NCI-H128 (cell line): ENCODE data around the gene ARL13B.
A peak's percentile ranks its signal among the peaks of the same experiment; 100 is the strongest.
"Not testable (repeated sequence)": the region's sequence is repeated elsewhere in the genome, so short reads cannot be mapped to it uniquely, and the experiment has no call there.

Experiments
- DNase-seq: peaks from one replicate; lab custom pipeline; 2025; ENCODE audit not compliant: unreplicated experiment; lab: John Stamatoyannopoulos, UW

The ARL13B gene

DNA sequence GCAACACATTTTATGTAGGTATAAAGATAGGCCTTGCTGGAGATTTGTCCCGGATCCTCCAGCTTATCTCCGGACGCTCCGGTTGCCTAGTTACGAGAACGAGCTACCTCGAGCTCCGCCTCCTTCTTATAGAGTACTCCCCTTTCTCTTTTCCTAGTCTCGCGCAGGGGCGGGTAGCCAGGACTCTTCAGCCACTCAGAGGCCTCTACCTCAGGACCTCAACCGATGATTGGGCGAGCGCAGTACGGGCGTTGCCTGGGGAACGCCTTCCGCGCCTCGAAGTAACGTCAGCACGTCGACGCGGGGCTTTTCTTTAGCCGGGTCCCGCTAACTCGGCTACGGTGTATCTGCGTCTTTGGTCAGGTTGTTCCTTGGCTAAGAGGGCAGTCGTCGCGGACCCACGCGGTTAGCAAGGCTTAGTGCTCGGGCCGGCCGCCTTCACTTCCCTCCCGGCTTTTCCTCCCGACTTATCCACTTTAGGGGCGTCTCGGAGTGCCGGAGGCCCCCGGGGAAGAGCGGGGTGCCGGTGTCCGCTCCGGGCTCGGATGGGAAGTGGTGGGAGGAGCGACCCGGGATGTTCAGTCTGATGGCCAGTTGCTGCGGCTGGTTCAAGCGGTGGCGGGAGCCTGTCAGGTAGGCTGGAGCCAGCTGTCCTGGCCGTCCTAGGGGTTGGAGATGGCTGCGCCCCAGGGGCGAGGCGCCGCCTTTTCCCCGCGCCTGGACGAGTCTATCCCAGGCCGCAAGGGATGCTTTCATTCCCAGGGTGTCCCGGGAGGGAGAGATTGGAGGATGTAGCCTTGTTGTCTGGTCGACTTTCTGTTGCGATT is at the start of gene ARL13B:
Gene ARL13B (plus strand): TSS at position 306 of the 827 bp plus-strand sequence. CDS start 269 bp downstream, at position 575.
- DNase-seq: peak; percentile 98

DNA sequence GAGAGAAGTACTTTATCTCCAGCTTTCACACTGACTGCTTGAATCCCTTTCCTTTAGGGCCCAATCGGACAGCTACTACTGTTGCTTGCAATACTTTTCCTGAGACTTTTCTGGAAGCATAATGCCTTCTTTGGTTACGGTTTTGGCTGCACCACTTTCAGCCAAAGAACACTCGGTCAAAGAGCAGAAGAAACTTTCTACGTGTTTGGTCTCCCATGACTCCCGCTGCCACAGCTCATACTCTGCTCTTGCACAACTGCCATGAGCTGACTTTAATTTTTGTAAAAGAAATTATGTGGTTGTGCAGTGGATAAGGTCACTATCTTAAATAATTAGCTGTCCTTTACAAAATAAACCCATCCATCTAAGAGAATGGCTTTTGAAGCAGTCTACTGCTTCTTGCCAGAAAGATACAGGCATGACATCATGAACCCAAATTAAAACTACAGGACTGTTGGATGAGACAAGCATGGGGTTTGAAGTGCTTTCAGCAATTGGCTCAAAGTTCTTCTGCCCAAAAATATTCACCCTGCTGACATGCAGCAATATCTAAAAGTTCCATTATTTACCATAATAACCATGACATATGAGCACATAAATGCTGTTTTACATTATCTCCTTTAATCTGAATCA is 48.2 kb upstream of the ARL13B start:
- no peak for DNase-seq

DNA sequence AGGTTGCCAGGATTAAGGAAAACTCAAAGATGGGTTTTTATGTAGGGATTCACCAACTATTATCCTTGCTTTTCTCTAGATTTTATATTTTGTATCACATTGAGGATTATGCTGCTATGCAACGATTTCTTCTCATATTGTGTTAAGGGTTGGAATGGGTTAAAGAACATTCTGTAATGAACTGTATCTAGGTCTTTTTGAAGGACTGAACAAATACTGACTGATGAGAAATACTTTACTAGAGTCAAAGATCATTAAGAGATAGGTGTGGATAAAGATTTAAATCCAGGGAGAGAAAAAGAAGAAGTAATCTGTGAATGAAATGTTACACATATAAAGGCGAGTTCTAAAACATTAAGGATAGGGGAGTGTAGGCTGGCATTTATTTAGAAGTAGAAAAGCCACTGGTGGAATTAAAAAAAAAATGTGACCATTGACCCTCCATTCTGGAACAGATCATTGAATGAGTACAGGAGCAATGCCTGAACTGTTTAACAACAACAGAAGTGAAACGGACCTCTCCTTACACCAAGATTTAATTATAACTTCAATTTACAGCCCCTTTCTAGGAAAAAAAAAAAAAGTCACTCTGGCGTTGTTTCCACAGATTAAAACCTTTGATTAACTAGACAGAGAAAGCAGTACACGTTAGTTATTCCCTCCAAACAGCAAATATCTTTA is 45.4 kb upstream of the ARL13B start:
- DNase-seq: no peak

DNA sequence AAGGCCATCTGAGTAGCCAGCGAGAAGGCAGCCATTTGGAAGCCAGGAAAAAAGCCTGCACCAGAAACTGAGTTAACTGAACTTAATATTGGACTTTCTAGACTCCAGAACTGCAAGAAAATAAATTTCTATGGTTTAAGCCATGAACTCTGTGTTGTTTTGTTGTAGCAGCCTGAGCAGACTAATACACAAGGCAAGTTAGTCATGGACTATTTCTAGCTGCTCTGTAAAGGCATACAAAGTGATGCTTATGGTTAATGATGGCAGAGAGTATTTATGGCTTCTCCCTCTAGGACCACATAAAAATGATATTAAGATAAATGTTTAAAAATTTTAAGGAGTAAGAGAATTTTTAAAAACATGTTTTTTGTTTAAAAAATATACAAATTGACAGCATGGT is 43.4 kb upstream of the ARL13B start:
- DNase-seq: no peak

DNA sequence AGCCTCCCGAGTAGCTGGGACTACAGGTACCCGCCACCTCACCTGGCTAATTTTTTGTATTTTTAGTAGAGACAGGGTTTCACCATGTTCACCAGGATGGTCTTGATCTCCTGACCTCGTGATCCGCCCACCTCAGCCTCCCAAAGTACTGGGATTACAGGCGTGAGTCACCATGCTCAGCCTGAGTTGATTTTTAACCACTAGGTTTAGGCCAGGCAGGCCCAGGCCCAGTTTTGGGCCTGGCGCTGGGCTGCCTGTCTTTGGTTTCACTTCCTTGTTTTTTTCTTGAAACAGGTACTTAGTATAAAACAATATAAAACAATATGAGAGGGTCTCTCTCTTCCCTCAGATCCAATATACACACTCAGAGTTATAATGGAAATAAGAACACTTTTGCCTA is 42.5 kb upstream of the ARL13B start:
- DNase-seq: not testable (repeated sequence)

DNA sequence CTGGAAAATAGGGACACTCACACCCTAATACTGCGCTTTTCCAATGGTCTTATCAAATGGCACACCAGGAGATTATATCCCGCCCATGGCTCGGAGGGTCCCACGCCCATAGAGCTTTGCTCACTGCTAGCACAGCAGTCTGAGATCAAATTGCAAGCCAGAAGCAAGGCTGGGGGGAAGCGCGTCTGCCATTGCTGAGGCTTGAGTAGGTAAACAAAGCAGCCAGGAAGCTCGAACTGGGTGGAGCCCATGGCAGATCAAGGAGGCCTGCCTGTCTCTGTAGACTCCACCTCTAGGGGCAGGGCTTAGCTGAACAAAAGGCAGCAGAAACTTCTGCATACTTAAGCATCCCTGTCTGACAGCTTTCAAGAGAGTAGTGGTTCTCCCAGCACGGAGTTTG is 30.0 kb upstream of the ARL13B start:
- not testable (repeated sequence) for DNase-seq

DNA sequence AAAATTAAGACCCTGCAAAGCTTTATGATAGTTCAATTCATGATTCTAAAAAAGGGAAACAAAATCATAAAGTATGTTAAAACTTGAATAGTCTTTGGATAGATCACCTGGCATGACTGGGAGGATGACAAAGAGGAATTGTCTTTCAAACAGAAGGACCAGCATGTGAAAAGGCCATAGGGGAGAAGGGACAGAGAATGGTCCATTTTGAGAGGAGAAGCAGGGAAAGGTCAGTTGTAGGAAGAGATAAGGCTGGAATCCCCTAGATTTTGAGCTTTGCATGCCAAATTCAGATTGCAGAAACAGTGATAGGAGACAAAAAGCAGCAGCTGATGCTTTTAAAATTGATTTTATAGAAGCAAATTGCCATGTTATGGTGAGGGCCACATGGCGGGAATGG is 18.9 kb upstream of the ARL13B start:
- no peak for DNase-seq

DNA sequence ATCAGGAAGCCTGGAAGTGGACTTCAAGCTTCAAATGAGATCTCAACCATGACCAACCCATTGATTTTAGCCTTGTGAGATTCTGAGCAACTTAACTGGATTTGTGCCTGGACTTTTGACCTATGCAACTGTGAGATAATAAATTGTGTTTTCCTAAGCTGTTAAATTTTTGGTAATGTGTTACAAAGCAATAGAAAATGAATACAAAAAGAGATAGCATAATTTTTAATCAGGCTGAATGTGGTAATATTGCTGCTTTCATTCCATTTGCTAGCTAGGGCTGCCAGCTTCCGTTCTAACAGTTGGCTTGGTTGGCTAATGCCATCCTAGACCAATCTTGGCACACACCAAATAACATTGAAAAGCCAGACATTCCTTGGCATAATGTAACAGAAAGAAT is 18.5 kb upstream of the ARL13B start:
- no peak for DNase-seq

DNA sequence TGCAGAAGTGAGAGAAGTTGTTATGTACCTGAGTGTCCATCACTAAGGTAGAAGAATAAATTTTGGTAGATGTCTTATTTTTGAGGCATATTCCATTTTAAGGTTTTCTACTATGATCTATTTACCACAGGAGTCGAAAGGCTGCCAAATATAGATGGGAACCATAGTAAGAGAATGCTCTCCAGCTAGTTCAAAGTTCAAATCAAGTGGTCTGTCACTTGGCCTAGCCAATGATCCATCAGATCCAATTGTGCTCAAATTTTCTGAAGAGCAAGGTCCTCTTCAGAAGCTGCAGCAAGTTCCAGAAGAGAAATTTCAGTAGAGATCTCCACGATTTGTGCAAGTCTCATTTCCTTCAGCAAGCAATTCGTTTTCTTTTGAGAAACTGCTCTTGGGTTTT is 17.2 kb upstream of the ARL13B start:
- no peak for DNase-seq

DNA sequence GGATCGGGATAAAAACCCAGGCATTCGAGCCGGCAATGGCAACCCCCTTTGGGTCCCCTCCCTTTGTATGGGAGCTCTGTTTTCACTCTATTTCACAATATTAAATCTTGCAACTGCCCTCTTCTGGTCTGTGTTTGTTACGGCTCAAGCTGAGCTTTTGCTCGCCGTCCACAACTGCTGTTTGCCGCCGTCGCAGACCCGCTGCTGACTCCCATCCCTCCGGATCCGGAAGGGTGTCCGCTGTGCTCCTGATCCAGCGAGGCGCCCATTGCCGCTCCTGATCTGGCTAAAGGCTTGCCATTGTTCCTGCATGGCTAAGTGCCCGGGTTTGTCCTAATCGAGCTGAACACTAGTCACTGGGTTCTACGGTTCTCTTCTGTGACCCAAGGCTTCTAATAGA is 14.8 kb upstream of the ARL13B start:
- DNase-seq: not testable (repeated sequence)

DNA sequence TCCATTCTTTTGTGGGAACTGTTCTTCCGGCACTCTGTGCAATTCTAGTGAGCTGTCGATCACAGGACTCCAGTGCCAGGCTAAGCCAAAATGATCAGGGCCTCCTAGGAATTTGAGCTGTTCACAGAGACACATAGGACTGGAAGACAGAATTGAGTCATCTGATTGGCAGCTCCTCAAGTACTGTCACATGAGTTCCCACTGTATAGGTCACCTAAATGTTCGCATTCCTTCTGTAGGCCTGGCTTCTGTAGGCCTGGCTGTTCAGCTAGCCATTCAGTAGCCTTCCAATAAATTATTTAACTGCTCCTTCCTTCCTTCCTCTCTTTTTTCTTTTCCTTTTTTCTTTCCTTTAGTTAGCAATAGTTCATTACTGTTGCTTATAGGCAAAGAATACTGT is 10.5 kb upstream of the ARL13B start:
- no peak for DNase-seq

DNA sequence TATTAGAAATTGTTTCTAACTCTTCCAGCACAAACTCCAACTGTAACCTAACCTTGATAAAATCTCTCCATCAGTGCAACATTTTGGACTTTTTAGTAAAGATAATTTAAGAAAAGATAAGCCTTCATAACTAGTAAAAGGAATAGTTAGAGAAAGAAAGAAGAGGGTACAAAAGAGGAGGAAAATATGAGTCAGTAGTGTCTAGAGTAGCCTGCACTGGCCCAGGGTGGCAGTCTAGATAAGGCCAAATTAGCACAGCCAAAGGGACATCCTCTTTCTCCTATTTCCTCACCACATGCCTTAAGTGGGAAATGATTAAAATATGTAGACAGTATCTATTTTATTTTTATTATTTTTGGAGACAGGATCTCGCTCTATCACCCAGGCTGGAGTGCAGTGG is 10.0 kb upstream of the ARL13B start:
- DNase-seq: no peak

DNA sequence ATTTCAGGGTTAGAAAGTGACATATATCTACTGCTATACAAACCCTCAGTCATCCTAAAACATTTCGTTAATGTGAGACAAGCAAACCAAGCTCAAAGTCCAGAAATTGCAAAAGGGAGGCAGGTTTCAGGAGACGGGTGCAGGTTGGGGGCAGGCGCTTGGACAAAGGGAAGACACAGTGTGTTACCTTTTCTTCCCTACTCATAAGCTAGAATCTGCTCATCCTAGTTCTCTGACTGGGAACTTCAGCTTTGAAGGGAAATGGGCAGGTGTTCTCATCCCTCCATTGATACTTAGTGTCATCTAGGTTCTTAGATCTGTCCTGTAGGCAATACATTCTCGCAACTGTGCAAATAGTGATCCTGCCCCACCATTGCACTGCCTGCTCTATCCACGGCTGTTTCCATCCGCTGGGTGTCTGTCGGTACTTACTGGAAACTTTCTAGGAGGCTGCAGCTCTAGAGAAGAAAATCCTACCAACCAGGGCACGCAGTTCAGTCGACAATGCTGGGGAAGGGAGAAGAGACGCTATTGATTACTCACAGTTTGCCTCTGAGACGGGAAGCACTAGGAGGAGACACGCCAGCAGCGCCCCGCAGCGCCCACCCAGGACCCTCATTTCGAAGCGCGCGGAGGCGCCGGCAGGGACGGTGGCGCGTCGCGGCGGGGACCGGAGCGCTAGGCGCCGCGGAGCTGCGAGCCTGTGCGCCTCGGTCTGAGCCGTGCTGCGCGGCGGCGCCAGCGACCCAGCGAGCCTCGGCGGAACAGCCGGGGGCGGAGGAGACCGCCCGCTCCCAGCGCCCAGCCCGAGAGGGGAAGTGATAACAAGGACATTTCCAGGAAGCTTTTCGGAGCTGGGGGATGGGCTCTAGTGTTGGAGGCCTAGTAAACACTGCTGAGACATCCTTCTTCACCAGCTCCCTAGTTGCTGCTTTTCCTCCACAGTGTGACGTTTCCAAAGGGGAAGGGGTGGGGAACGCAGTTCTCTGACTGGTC is 6.5 kb upstream of the ARL13B start, which contains the start of gene PROS1:
Gene PROS1 (minus strand): TSS at position 766 of the 996 bp plus-strand sequence. CDS start 147 bp downstream, at position 619.
- DNase-seq: no peak

DNA sequence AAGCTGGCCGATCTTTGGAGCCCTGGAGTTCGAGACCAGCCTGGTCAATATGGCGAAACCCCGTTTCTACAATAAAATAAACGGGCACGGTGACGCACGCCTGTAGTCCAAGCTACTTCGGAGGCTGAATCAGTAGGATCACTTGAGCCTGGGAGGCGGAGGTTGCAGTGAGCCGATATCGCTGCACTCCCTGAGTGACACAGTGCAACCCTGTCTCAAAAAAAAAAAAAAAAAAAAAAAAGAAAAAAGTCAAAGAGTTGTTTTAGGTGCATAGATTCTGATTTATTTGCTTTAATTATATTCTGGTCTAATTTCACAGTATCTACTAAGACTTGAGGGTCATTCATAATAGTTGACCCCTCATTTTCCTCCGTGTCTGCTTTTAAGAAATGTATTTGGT is 1.7 kb downstream of the ARL13B start:
- DNase-seq: no peak

DNA sequence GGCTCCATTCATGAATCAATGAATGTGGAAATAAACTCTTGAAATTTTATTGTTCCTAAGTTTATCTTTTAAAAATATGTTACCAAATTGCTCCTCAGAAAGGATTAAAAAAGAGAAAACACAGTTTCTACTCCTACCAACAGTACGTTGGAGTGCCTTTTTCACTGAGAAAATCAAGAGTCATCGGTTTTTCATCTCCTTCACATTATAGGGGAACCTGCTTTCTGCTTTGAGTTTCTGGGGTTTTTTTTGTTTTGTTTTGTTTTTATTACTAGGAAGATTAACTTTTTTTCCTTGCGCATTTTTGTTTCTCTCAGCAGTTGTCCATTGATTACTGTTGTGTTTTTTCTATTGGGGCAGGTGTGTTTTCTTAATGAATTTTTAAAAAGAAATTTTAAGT is 3.5 kb downstream of the ARL13B start:
- no peak for DNase-seq

DNA sequence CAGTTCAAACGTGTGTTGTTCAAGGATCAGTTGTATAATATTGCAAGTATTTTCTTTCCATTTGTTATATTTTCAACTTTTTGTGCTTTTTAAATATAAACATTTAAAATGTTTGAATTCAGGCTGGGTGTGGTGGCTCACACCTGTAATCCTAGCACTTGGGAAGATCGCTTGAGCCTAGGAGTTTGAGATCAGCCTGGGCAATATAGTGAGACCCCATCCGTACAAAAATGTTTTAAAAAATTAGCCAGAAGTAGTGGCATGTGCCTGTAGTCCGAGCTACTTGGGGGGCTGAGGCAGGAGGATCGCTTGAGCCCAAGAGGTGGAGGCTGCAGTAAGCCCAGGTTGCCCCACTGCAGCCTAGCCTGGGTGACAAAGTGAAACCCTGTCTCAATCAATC is 4.7 kb downstream of the ARL13B start:
- DNase-seq: no peak

DNA sequence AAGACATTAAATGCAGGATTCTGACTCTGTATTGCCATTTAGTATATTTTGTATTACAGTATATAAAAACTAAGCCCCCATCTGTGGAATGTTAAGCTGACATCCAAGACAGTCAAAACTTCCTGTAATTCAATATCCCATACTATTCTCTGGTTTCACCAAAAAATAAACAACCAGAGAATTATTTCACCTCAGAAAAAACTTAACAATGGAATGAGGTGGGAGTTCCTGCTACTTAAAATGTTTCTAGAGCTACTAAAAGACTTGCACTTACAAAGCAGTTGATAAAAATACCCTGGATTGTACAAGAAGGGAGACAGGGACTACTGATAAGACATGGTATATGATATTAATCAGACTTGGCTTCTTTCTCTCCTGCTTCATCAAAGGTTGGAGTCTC is 8.3 kb downstream of the ARL13B start:
- DNase-seq: no peak

DNA sequence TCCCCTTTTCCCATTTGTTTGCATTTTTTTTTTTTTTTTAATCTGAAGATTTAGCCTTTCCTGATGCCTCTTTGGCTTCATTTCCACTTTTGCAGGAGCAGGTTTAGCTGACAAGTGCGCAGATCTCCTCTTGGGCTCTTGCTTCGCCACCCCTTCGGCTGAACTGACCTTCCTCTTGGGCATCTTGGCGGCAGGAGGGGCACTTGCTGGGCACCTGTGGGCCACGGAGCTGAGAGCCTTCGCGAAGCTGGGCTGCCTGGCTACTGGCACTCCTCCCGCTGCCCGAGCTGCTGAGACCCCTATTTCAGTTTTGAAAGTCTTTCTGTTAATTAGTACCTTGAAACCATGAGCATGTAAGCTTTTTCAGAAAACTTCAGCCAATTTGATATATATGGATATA is 8.8 kb downstream of the ARL13B start:
- DNase-seq: no peak

DNA sequence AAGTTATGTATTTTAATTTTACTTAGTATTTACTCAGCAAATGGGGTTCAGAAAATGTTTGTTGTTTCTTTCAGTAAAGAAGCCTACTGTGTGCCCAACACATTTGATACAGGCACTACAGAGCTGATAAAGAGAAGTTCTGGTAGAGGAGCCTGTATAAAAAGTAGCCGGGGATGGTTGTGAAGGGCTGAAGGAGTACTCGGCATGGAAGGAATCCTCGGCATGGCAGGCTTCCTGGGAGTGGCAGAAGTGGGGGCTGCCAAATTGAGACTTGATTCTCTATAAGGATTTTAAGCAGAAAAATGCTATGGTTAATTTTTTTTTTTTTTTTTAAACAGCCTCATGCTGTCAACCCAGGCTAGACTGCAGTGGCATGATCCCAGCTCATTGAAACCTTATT is 9.3 kb downstream of the ARL13B start:
- no peak for DNase-seq

DNA sequence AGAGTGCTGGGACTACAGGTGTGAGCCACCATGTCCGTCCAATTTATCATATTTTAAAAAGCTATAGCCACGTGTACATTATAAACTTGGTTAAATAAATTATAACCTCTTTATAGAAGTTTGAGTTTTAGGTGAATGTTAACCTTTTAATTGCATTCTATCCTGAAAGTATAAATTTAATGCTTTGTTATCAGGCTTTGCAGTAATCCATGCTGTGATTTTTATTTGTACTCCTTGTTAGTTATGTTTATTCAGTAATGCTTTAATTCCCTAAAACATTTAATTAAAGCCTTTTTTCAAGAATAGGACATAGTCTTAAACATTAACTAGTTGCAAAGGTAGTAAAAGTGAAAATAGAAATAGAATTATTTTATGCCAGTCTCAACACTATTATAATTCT is 11.7 kb downstream of the ARL13B start:
- no peak for DNase-seq

DNA sequence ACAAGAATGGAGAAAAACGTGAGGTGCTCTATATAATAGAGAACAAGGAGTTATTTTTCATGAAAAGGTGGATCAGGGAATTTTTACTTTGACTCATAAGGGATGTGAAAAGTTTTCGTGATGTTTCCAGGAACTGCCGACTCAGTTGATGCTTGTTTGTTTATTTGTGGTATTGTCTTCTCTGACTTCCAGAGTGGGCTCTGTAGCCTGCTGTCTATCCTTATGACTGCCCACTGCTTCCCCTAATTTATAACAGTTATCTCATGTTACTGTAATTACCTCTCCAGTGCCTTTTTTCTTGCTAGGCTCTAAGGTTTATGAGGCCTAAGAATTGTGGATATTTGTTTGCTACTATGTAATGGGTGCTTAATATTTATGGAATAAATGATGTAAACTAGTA is 12.3 kb downstream of the ARL13B start:
- DNase-seq: no peak
